Neural progenitor cell (in vitro differentiated cells): ENCODE measurements around the gene HCAR1.
"Not testable (repeated sequence)": the region's sequence is repeated elsewhere in the genome, so short reads cannot be mapped to it uniquely, and the experiment has no call there.

ENCODE experiments used
- EZH2 ChIP-seq: fragments of 200-600 bp; sonication (generic); IDR thresholded peaks from 2 replicates; pipeline ENCODE4 v1.6.1; 2017; ENCODE audit warnings: antibody characterized with exemption, mild to moderate bottlenecking, moderate library complexity
- EZH2phosphoT487 ChIP-seq: fragments of 200-600 bp; sonication (generic); IDR thresholded peaks from 2 replicates; pipeline ENCODE4 v1.6.1; 2017; ENCODE audit warnings: antibody characterized with exemption
- TF ChIP-seq, protein P1 (sequence below): fragments of 200-600 bp; sonication (generic); IDR thresholded peaks from 2 replicates; pipeline ENCODE4 v1.5.1; 2017; ENCODE audit warnings: antibody characterized with exemption, mild to moderate bottlenecking

DNA sequence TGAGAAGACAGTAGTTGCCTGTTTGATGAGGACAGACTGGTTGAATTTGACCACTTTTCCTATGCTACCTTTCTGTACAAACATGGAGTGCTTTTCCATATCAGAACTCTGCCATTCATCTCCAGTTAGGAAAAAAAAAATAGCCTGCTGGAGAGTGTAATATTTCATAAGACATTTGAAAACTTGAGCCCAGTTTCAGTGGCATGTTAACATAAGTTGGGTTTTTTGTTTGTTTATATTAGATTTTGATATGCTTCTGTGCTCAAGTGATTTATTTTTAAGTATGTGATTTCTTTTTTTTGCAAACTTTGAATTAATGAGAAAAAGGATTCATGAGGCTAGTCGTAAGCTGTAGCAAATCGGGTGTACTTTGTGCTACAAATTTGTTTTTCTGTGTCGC is 26.8 kb downstream of the HCAR1 start:
- TF ChIP-seq, protein P1, sequence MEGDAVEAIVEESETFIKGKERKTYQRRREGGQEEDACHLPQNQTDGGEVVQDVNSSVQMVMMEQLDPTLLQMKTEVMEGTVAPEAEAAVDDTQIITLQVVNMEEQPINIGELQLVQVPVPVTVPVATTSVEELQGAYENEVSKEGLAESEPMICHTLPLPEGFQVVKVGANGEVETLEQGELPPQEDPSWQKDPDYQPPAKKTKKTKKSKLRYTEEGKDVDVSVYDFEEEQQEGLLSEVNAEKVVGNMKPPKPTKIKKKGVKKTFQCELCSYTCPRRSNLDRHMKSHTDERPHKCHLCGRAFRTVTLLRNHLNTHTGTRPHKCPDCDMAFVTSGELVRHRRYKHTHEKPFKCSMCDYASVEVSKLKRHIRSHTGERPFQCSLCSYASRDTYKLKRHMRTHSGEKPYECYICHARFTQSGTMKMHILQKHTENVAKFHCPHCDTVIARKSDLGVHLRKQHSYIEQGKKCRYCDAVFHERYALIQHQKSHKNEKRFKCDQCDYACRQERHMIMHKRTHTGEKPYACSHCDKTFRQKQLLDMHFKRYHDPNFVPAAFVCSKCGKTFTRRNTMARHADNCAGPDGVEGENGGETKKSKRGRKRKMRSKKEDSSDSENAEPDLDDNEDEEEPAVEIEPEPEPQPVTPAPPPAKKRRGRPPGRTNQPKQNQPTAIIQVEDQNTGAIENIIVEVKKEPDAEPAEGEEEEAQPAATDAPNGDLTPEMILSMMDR, result not testable (repeated sequence)
- TF ChIP-seq EZH2, EZH2phosphoT487: not testable (repeated sequence)
